Naive thymus-derived CD4-positive, alpha-beta T cell (primary cell): ENCODE measurements around the gene SEL1L3. TPM values are rescaled to one million over a fixed set of nuclear protein-coding genes. Genes with fewer than 3 reads are reported as not detected.
A peak's percentile ranks its signal among the peaks of the same experiment; 100 is the strongest.

ENCODE experiments used
- ATAC-seq: fragments of 150-1000 bp; cut with Tn5 transposase; 2 replicates; pipeline ENCODE4 v1.10.0; 2021; ENCODE audit warnings: mild to moderate bottlenecking, moderate library complexity
- CTCF ChIA-PET: fragments of 350-600 bp; sonication (Branson Sonifier 250); formaldehyde crosslinking; loops from one replicate; lab custom pipeline; 2021; ENCODE audit warnings: antibody characterized with exemption; lab: Charles Lee
- POLR2A ChIA-PET: fragments of 350-600 bp; sonication (Branson Sonifier 250); formaldehyde crosslinking; loops from one replicate; lab custom pipeline; 2021; ENCODE audit warnings: antibody characterized with exemption, inconsistent platforms; lab: Charles Lee
- DNase-seq, 9 donors: peaks; one replicate each; pipeline versions ENCODE4 v3.0.0 to v3.0.0-alpha.2; 2020 to 2022; ENCODE audit warnings: mixed read lengths in 1 of 9
- H3K27ac ChIP-seq: one replicate; pipeline ENCODE4 v1.7.0; 2013; ENCODE audit warnings: mild to moderate bottlenecking, low read depth, low read length, moderate library complexity
- H3K27me3 ChIP-seq, 2 donors: one replicate each; pipeline ENCODE4 v1.7.0; 2013; ENCODE audit warnings: low read length in 2 of 2, mild to moderate bottlenecking in 2 of 2, moderate library complexity in 2 of 2; ENCODE audit not compliant: control insufficient read depth in 2 of 2, insufficient read depth in 2 of 2
- H3K36me3 ChIP-seq, 3 experiments: 1 replicate in 2 of 3; 2 replicates in 1 of 3; pipeline ENCODE4 v1.7.0; 2013; ENCODE audit warnings: low read length in 3 of 3, mild to moderate bottlenecking in 3 of 3, moderate library complexity in 1 of 3; ENCODE audit not compliant: insufficient read depth in 3 of 3, control insufficient read depth in 2 of 3
- H3K4me1 ChIP-seq, 2 donors: one replicate each; pipeline ENCODE4 v1.7.0; 2013; ENCODE audit warnings: low read length in 2 of 2, mild to moderate bottlenecking in 2 of 2, moderate library complexity in 1 of 2; ENCODE audit not compliant: control insufficient read depth in 2 of 2, insufficient read depth in 2 of 2
- H3K4me3 ChIP-seq: 2 replicates; pipeline ENCODE4 v1.7.0; 2013; ENCODE audit warnings: mild to moderate bottlenecking, low read length
- H3K9me3 ChIP-seq, 3 experiments: 1 replicate in 2 of 3; 2 replicates in 1 of 3; pipeline ENCODE4 v1.7.0; 2013; ENCODE audit warnings: low read length in 3 of 3; ENCODE audit not compliant: control insufficient read depth in 2 of 3
- H3K27ac Mint-ChIP-seq, 9 donors: one replicate each; pipeline ENCODE4 v1.8.0; 2020 to 2022; ENCODE audit warnings: mixed read lengths in 9 of 9, mild to moderate bottlenecking in 8 of 9, moderate library complexity in 5 of 9, inconsistent platforms in 2 of 9
- H3K27me3 Mint-ChIP-seq, 5 donors: one replicate each; pipeline ENCODE4 v1.8.0; 2021 to 2022; ENCODE audit warnings: mixed read lengths in 5 of 5, mild to moderate bottlenecking in 1 of 5
- H3K36me3 Mint-ChIP-seq, 5 donors: one replicate each; pipeline ENCODE4 v1.8.0; 2020 to 2022; ENCODE audit warnings: mixed read lengths in 5 of 5, mild to moderate bottlenecking in 3 of 5, inconsistent platforms in 1 of 5
- H3K4me1 Mint-ChIP-seq, 7 donors: one replicate each; pipeline ENCODE4 v1.8.0; 2020 to 2022; ENCODE audit warnings: mixed read lengths in 7 of 7, mild to moderate bottlenecking in 3 of 7, inconsistent platforms in 1 of 7
- H3K4me3 Mint-ChIP-seq, 10 donors: one replicate each; pipeline ENCODE4 v1.8.0; 2020 to 2022; ENCODE audit warnings: mild to moderate bottlenecking in 10 of 10, mixed read lengths in 10 of 10, moderate library complexity in 6 of 10, inconsistent platforms in 2 of 10
- H3K9me3 Mint-ChIP-seq, 11 donors: one replicate each; pipeline ENCODE4 v1.8.0; 2020 to 2022; ENCODE audit warnings: mixed read lengths in 11 of 11, mild to moderate bottlenecking in 4 of 11, inconsistent platforms in 1 of 11, moderate library complexity in 1 of 11
- intact Hi-C, 2 donors: fragments of 100-400 bp; cut with micrococcal nuclease; formaldehyde crosslinking; loops; one replicate each; pipeline ENCODE4 v1.15.1; 2023
- polyA plus RNA-seq, 2 donors: library from polyadenylated mRNA; unstranded; fragments of 300-500 nt; fragmentation: Illumina TruSeq; gene quantifications; one replicate each; pipeline ENCODE4 v1.2.3, GENCODE V29; 2021
- total RNA-seq, 6 experiments: library from RNA in 5 of 6; stranded (reverse) in 5 of 6; gene quantifications; 1 replicate in 5 of 6; 2 replicates in 1 of 6; pipeline ENCODE4 v1.2.3 and lab custom pipeline; 2021 to 2026

SEL1L3 gene
- total and polyA plus RNA-seq, 7 experiments from 2014 or later: 15.9 to 55.8 (median 42.3) TPM

- H3K27me3 Mint-ChIP-seq: peaks cover 0 to 3% (median 0%) of the 10 kb centered on the region in 5 donors
- H3K27me3 ChIP-seq: no peaks in the 10 kb centered on the region
- peak; percentile 73 for ATAC-seq
- DNase-seq: peak in 7 of 9 donors; percentile 36 to 62 (median 51)
- no peaks in the 10 kb centered on the region for H3K36me3 ChIP-seq
- H3K4me3 ChIP-seq: peak overlapping the region; percentile 34
- peak overlapping the region; percentile 46 to 100 (median 98) for H3K4me3 Mint-ChIP-seq
- H3K27ac Mint-ChIP-seq: peak overlapping the region; percentile 76 to 97 (median 94)
- peaks cover 0 to 2% (median 0%) of the 10 kb centered on the region in 11 donors for H3K9me3 Mint-ChIP-seq
- peaks cover 0 to 26% (median 4%) of the 10 kb centered on the region in 5 donors for H3K36me3 Mint-ChIP-seq
- peaks cover 38 to 43% of the 10 kb centered on the region in 2 donors for H3K4me1 ChIP-seq
- peak overlapping the region; percentile 71 for H3K27ac ChIP-seq
- CTCF ChIA-PET: interaction anchor here (2.2 kb wide), 1 partner anchor 24 kb away, joined by 8 read pairs; no protein-coding TSS in a partner anchor
- peaks cover 53 to 70% (median 64%) of the 10 kb centered on the region in 7 donors for H3K4me1 Mint-ChIP-seq
- POLR2A ChIA-PET: interaction anchor here (0.7 to 2.8 kb wide), 9 partner anchors 11 to 724 kb away, joined by 3 to 26 read pairs (median 5); partner anchors contain the start of genes RBPJ, SMIM20 and TBC1D19
- no peaks in the 10 kb centered on the region for H3K9me3 ChIP-seq
- intact Hi-C loops: loop anchor here (1.0 to 10.0 kb wide), 15 partner anchors 15 to 1277 kb away; partner anchors contain the start of genes DHX15 (in 2 of the 2), STIM2 (in 2 of the 2), ANAPC4 (in 1 of the 2) and PI4K2B (in 1 of the 2)
Measured at GRCh38 chr4:25859429-25860148, 3.2 kb downstream of the SEL1L3 start.

GRCh38 chr4:25857851-25858400, 4.9 kb downstream of the SEL1L3 start:
- H3K27ac ChIP-seq: no peak overlapping the region
- peaks cover 41 to 54% of the 10 kb centered on the region in 2 donors for H3K4me1 ChIP-seq
- H3K4me3 ChIP-seq: no peak overlapping the region
- H3K36me3 ChIP-seq: no peaks in the 10 kb centered on the region
- ChIA-PET POLR2A (interaction anchor here (2.1 to 2.8 kb wide), 2 partner anchors 56 kb away, joined by 9 to 26 read pairs; partner anchors contain the start of gene SMIM20), CTCF (interaction anchor here (2.2 kb wide), 1 partner anchor 23 kb away, joined by 8 read pairs; no protein-coding TSS in a partner anchor)
- ATAC-seq: no peak
- H3K27me3 ChIP-seq: no peaks in the 10 kb centered on the region
- intact Hi-C loops: loop anchor here (2.0 to 10.0 kb wide), 7 partner anchors 339 to 1273 kb away; partner anchors contain the start of genes ANAPC4 (in 1 of the 2), DHX15 (in 1 of the 2) and PI4K2B (in 1 of the 2)
- Mint-ChIP-seq H3K36me3 (peaks cover 0 to 26% (median 4%) of the 10 kb centered on the region in 5 donors), H3K4me3 (peak overlapping the region in 1 of 10 donors; percentile 52), H3K4me1 (peaks cover 53 to 72% (median 69%) of the 10 kb centered on the region in 7 donors), H3K27ac (peak overlapping the region in 8 of 9 donors; percentile 34 to 97 (median 82)), H3K9me3 (peaks cover 0 to 2% (median 0%) of the 10 kb centered on the region in 11 donors), H3K27me3 (peaks cover 0 to 3% (median 0%) of the 10 kb centered on the region in 5 donors)
- H3K9me3 ChIP-seq: no peaks in the 10 kb centered on the region
- no peak for DNase-seq

GRCh38 chr4:25857403-25857802, 5.4 kb downstream of the SEL1L3 start:
- peaks cover 0 to 26% (median 4%) of the 10 kb centered on the region in 5 donors for H3K36me3 Mint-ChIP-seq
- H3K9me3 Mint-ChIP-seq: peaks cover 0 to 2% (median 0%) of the 10 kb centered on the region in 11 donors
- DNase-seq: no peak
- H3K4me3 Mint-ChIP-seq: peak overlapping the region in 2 of 10 donors; percentile 1
- H3K4me3 ChIP-seq: no peak overlapping the region
- CTCF ChIA-PET: no interaction called here
- no peaks in the 10 kb centered on the region for H3K36me3 ChIP-seq
- no peak for ATAC-seq
- no peaks in the 10 kb centered on the region for H3K27me3 ChIP-seq
- intact Hi-C loops: loop anchor here (2.0 to 10.0 kb wide), 7 partner anchors 340 to 1273 kb away; partner anchors contain the start of genes ANAPC4 (in 1 of the 2), DHX15 (in 1 of the 2) and PI4K2B (in 1 of the 2)
- H3K4me1 Mint-ChIP-seq: peaks cover 57 to 77% (median 73%) of the 10 kb centered on the region in 7 donors
- H3K9me3 ChIP-seq: no peaks in the 10 kb centered on the region
- peaks cover 0 to 3% (median 0%) of the 10 kb centered on the region in 5 donors for H3K27me3 Mint-ChIP-seq
- peaks cover 41 to 54% of the 10 kb centered on the region in 2 donors for H3K4me1 ChIP-seq
- peak overlapping the region; percentile 28 to 97 (median 61) for H3K27ac Mint-ChIP-seq
- POLR2A ChIA-PET: interaction anchor here (0.6 to 2.1 kb wide), 2 partner anchors 56 to 1004 kb away, joined by 3 to 9 read pairs; partner anchors contain the start of gene SMIM20
- no peak overlapping the region for H3K27ac ChIP-seq

GRCh38 chr4:25856756-25857155, 6.0 kb downstream of the SEL1L3 start:
- Mint-ChIP-seq H3K9me3 (no peaks in the 10 kb centered on the region), H3K36me3 (peaks cover 0 to 23% (median under 1%) of the 10 kb centered on the region in 5 donors), H3K27ac (peak overlapping the region in 7 of 9 donors; percentile 1 to 97 (median 40)), H3K27me3 (no peaks in the 10 kb centered on the region), H3K4me3 (no peak overlapping the region), H3K4me1 (peaks cover 53 to 78% (median 71%) of the 10 kb centered on the region in 7 donors)
- DNase-seq (no peak), ATAC-seq (no peak)
- no peaks in the 10 kb centered on the region for H3K36me3 ChIP-seq
- H3K9me3 ChIP-seq: no peaks in the 10 kb centered on the region
- ChIA-PET CTCF (no interaction called here), POLR2A (interaction anchor here (0.5 to 2.1 kb wide), 3 partner anchors 57 to 1004 kb away, joined by 3 to 9 read pairs (median 4); partner anchors contain the start of gene SMIM20)
- peaks cover 41 to 52% of the 10 kb centered on the region in 2 donors for H3K4me1 ChIP-seq
- H3K4me3 ChIP-seq: no peak overlapping the region
- H3K27me3 ChIP-seq: no peaks in the 10 kb centered on the region
- H3K27ac ChIP-seq: no peak overlapping the region
- intact Hi-C loops: loop anchor here (2.0 to 10.0 kb wide), 7 partner anchors 341 to 1272 kb away; partner anchors contain the start of genes ANAPC4 (in 1 of the 2), DHX15 (in 1 of the 2) and PI4K2B (in 1 of the 2)

- H3K27ac Mint-ChIP-seq: peak overlapping the region in 1 of 9 donors; percentile 65
- intact Hi-C loops: loop anchor here in 1 of 2 donors (10.0 kb wide), 3 partner anchors 617 to 1267 kb away; partner anchors contain the start of genes DHX15 and PI4K2B
Measured at GRCh38 chr4:25852103-25852502, 10.7 kb downstream of the SEL1L3 start.

GRCh38 chr4:25847329-25847728, 15.5 kb downstream of the SEL1L3 start:
- Histone ChIP-seq H3K27ac (no peak overlapping the region), H3K4me3 (no peak overlapping the region), H3K4me1 (peaks cover under 1 to 9% of the 10 kb centered on the region in 2 donors), H3K36me3 (peaks cover 0 to 15% (median 0%) of the 10 kb centered on the region in 3 experiments), H3K9me3 (no peaks in the 10 kb centered on the region), H3K27me3 (no peaks in the 10 kb centered on the region)
- intact Hi-C loops: no loop called here
- ChIA-PET CTCF (no interaction called here), POLR2A (no interaction called here)
- Mint-ChIP-seq H3K27me3 (no peaks in the 10 kb centered on the region), H3K27ac (peak overlapping the region in 1 of 9 donors; percentile 11), H3K4me3 (no peak overlapping the region), H3K36me3 (peaks cover 3 to 42% (median 25%) of the 10 kb centered on the region in 5 donors), H3K9me3 (peaks cover 0 to 4% (median 0%) of the 10 kb centered on the region in 11 donors), H3K4me1 (peaks cover 33 to 66% (median 49%) of the 10 kb centered on the region in 7 donors)
- no peak for DNase-seq
- no peak for ATAC-seq

More at GRCh38 chr4:25852103-25852502, 10.7 kb downstream of the SEL1L3 start:
- H3K9me3 ChIP-seq: no peaks in the 10 kb centered on the region
- Mint-ChIP-seq H3K36me3 (peaks cover 1 to 20% (median 17%) of the 10 kb centered on the region in 5 donors), H3K9me3 (peaks cover 0 to 3% (median 0%) of the 10 kb centered on the region in 11 donors), H3K27me3 (no peaks in the 10 kb centered on the region), H3K4me1 (peaks cover 40 to 64% (median 52%) of the 10 kb centered on the region in 7 donors), H3K4me3 (no peak overlapping the region)
- no peak overlapping the region for H3K27ac ChIP-seq
- no peak for ATAC-seq
- no peaks in the 10 kb centered on the region for H3K27me3 ChIP-seq
- ChIA-PET POLR2A (no interaction called here), CTCF (no interaction called here)
- peaks cover 12 to 22% of the 10 kb centered on the region in 2 donors for H3K4me1 ChIP-seq
- no peak overlapping the region for H3K4me3 ChIP-seq
- peaks cover 0 to under 1% (median 0%) of the 10 kb centered on the region in 3 experiments for H3K36me3 ChIP-seq
- no peak for DNase-seq
